Stomach (tissue), 9 donors: ENCODE results near the gene IGF1R. TPM values are rescaled to one million over a fixed set of nuclear protein-coding genes. Genes with fewer than 3 reads are reported as not detected.
A peak's percentile ranks its signal among the peaks of the same experiment; 100 is the strongest.

ENCODE experiments used
- DNase-seq, 2 donors: peaks; one replicate each; pipeline versions ENCODE4 v3.0.0 to v3.0.0-alpha.2; 2013 to 2019
- H3K27ac ChIP-seq, 5 donors: fragments of 200-600 bp in 4 of 5; sonication (generic) in 4 of 5; one replicate each; pipeline ENCODE4 v1.5.1; 2013 to 2019; ENCODE audit warnings: mild to moderate bottlenecking in 1 of 5, moderate library complexity in 1 of 5
- H3K27me3 ChIP-seq, 3 donors: fragments of 200-600 bp; sonication (generic); one replicate each; pipeline ENCODE4 v1.5.1; 2017 to 2019; ENCODE audit warnings: mixed run types in 1 of 3
- H3K36me3 ChIP-seq, 4 donors: fragments of 200-600 bp; sonication (generic); 1 replicate in 3 of 4; 2 replicates in 1 of 4; pipeline ENCODE4 v1.5.1; 2016 to 2019
- H3K4me1 ChIP-seq, 4 donors: fragments of 200-600 bp; sonication (generic); one replicate each; pipeline ENCODE4 v1.5.1; 2016 to 2019
- H3K4me3 ChIP-seq, 4 donors: fragments of 200-600 bp; sonication (generic) in 3 of 4; one replicate each; pipeline ENCODE4 v1.5.1; 2016 to 2019; ENCODE audit warnings: mild to moderate bottlenecking in 1 of 4
- H3K9me3 ChIP-seq, 4 donors: fragments of 200-600 bp; sonication (generic); one replicate each; pipeline ENCODE4 v1.5.1; 2016 to 2019
- EP300 ChIP-seq: sonication (generic); formaldehyde crosslinking; IDR thresholded peaks from one replicate; pipeline ENCODE4 v1.6.1; 2017; ENCODE audit warnings: antibody characterized with exemption
- POLR2A ChIP-seq, 4 donors: fragments of 450-650 bp; IDR thresholded peaks; one replicate each; pipeline ENCODE4 v1.6.1; 2016; ENCODE audit warnings: antibody characterized with exemption in 4 of 4, control low read depth in 2 of 4, mild to moderate bottlenecking in 1 of 4, moderate library complexity in 1 of 4
- POLR2AphosphoS5 ChIP-seq, 3 donors: sonication (generic); formaldehyde crosslinking; IDR thresholded peaks; one replicate each; pipeline ENCODE4 v1.6.1; 2016; ENCODE audit warnings: antibody characterized with exemption in 3 of 3
- WGBS, 5 donors: extraction: QIAGEN DNeasy Blood & Tissue Kit in 3 of 5; methylation state at CpG; one replicate each; pipeline versions ENCODE4 v1.1.5 to v1.1.7; 2013 to 2018; 5-methylcytosine and 5-hydroxymethylcytosine counted together
- intact Hi-C: fragments of 100-400 bp; cut with DNase I; formaldehyde crosslinking; loops from one replicate; pipeline ENCODE4 v1.15.1; 2023; ENCODE audit warnings: low total_unique reads
- polyA plus RNA-seq, 3 donors: library from polyadenylated mRNA; stranded (reverse); fragments of 200-250 nt; gene quantifications; one replicate each; pipeline ENCODE4 v1.2.3, GENCODE V29; 2013
- total RNA-seq, 5 donors: library from RNA; depleted of rRNA; stranded (reverse); fragments of >200 nt; gene quantifications; one replicate each; pipeline versions ENCODE4 v1.1.0 to v1.2.3, GENCODE V29; 2014 to 2016
- TF ChIP-seq, protein P1 (sequence below), 7 experiments: fragments of 450-650 bp in 4 of 7; fragments of 200-600 bp in 3 of 7; sonication (generic) in 3 of 7; IDR thresholded peaks; one replicate each; pipeline ENCODE4 v1.5.1; 2016 to 2019; ENCODE audit warnings: antibody characterized with exemption in 7 of 7, control low read depth in 2 of 7, mild to moderate bottlenecking in 1 of 7
- donor health status: healthy with polysubstance abuse.
- donor health status: Bipolar disorder and iron deficiency.
- donor health status: healthy.

The IGF1R gene
- total and polyA plus RNA-seq, 8 donors, result 2.3 to 131 (median 42.8) TPM

GRCh38 chr15:98853617-98854420 is 205.5 kb downstream of the IGF1R start:
- intact Hi-C loops, result no loop called here
- peak overlapping the region; percentile 59 to 92 (median 87) for H3K27ac ChIP-seq
- peak overlapping the region in 3 of 4 donors; percentile 55 to 64 (median 61) for H3K4me3 ChIP-seq
- no peaks in the 10 kb centered on the region for H3K27me3 ChIP-seq
- peaks cover 68 to 96% (median 85%) of the 10 kb centered on the region in 4 donors for H3K4me1 ChIP-seq
- no peaks in the 10 kb centered on the region for H3K9me3 ChIP-seq
- TF ChIP-seq EP300, result no peak
- WGBS, 5 donors, result 42 to 50% (median 47%) methylated on average over 17 to 18 of the region's 18 CpGs
- peak in 1 of 2 donors; percentile 39 for DNase-seq
- no peaks in the 10 kb centered on the region for H3K36me3 ChIP-seq

DNA sequence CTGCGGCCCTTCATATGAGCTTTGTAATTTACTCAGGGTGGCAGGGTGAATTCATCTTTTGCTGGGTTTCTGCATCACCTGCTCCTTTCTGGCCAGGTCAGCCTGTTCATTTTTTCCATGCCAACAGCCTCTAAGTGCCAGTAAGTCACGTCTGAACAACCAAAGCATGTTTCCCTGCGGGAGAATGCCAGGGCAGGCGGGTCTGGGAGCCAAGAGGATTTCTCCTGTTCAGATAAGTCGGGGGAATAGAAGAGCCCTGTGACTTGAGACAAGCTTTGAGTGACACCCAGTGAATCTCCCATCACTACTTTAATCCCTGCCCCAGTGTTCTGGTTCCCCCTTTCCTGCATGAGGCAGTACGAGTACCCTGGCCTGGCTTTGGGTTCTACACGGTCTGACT is 206.2 kb downstream of the IGF1R start:
- intact Hi-C loops, result no loop called here

GRCh38 chr15:98855067-98855814 is 206.9 kb downstream of the IGF1R start:
- TF ChIP-seq POLR2AphosphoS5 (IDR thresholded peaks at IDR 0.05), result no peak
- TF ChIP-seq POLR2A (IDR thresholded peaks at IDR 0.05), result no peak
- TF ChIP-seq, protein P1, sequence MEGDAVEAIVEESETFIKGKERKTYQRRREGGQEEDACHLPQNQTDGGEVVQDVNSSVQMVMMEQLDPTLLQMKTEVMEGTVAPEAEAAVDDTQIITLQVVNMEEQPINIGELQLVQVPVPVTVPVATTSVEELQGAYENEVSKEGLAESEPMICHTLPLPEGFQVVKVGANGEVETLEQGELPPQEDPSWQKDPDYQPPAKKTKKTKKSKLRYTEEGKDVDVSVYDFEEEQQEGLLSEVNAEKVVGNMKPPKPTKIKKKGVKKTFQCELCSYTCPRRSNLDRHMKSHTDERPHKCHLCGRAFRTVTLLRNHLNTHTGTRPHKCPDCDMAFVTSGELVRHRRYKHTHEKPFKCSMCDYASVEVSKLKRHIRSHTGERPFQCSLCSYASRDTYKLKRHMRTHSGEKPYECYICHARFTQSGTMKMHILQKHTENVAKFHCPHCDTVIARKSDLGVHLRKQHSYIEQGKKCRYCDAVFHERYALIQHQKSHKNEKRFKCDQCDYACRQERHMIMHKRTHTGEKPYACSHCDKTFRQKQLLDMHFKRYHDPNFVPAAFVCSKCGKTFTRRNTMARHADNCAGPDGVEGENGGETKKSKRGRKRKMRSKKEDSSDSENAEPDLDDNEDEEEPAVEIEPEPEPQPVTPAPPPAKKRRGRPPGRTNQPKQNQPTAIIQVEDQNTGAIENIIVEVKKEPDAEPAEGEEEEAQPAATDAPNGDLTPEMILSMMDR (IDR thresholded peaks at IDR 0.05), result no peak
- no peak for TF ChIP-seq EP300
- Histone ChIP-seq H3K4me1 (peaks cover 69 to 97% (median 89%) of the 10 kb centered on the region in 4 donors), H3K27me3 (no peaks in the 10 kb centered on the region), H3K4me3 (no peak overlapping the region), H3K27ac (peak overlapping the region; percentile 19 to 92 (median 87)), H3K9me3 (no peaks in the 10 kb centered on the region), H3K36me3 (no peaks in the 10 kb centered on the region)
- intact Hi-C loops, result no loop called here
- DNase-seq, result peak in 1 of 2 donors; percentile 19
- 56 to 67% (median 62%) methylated on average over 10 of the region's 10 CpGs for WGBS, 5 donors

More for the DNA sequence above, 206.2 kb downstream of the IGF1R start:
- Histone ChIP-seq H3K36me3 (no peaks in the 10 kb centered on the region), H3K27ac (peak overlapping the region; percentile 10 to 92 (median 87)), H3K27me3 (no peaks in the 10 kb centered on the region), H3K9me3 (no peaks in the 10 kb centered on the region), H3K4me1 (peaks cover 69 to 97% (median 88%) of the 10 kb centered on the region in 4 donors), H3K4me3 (no peak overlapping the region)
- 35 to 67% (median 46%) methylated on average over 7 of the region's 7 CpGs for WGBS, 5 donors
- DNase-seq, result peak; percentile 14 to 57
- no peak for TF ChIP-seq POLR2A (IDR thresholded peaks at IDR 0.05)
- TF ChIP-seq EP300, result no peak
- TF ChIP-seq POLR2AphosphoS5 (IDR thresholded peaks at IDR 0.05), result no peak

GRCh38 chr15:98855815-98856531 is 207.6 kb downstream of the IGF1R start:
- Histone ChIP-seq H3K4me3 (no peak overlapping the region), H3K27ac (peak overlapping the region in 4 of 5 donors; percentile 19 to 92 (median 63)), H3K36me3 (no peaks in the 10 kb centered on the region), H3K4me1 (peaks cover 69 to 97% (median 86%) of the 10 kb centered on the region in 4 donors), H3K9me3 (no peaks in the 10 kb centered on the region), H3K27me3 (no peaks in the 10 kb centered on the region)
- intact Hi-C loops, result no loop called here
- DNase-seq, result peak in 1 of 2 donors; percentile 8
- TF ChIP-seq, protein P1 (IDR thresholded peaks at IDR 0.05), result no peak
- no peak for TF ChIP-seq EP300
- no peak for TF ChIP-seq POLR2AphosphoS5 (IDR thresholded peaks at IDR 0.05)
- TF ChIP-seq POLR2A (IDR thresholded peaks at IDR 0.05), result no peak
- WGBS, 5 donors, result 36 to 63% (median 56%) methylated on average over 10 of the region's 10 CpGs

DNA sequence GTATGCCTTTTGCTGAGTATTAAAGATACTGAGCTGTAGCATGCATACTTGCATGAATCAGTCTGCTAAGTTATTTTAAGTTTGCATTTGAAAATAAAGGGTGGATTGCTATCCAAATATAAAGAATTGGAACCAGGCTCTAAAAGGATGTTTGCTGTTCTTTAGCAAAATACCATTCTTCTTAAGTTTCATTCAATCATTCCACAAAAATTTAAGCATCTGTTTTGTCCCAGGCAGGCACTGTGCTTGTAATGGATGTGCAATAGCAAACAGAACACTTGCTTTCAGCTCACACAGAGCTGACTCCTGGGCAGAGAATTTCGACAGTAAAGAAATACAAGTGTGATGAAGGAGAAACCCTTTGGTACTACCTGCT is 208.2 kb downstream of the IGF1R start:
- intact Hi-C loops, result no loop called here
- H3K36me3 ChIP-seq, result no peaks in the 10 kb centered on the region
- peaks cover 66 to 97% (median 86%) of the 10 kb centered on the region in 4 donors for H3K4me1 ChIP-seq
- H3K4me3 ChIP-seq, result no peak overlapping the region
- WGBS, 5 donors, result 24 to 46% (median 32%) methylated on average over 1 of the region's 1 CpG
- no peak for DNase-seq
- no peaks in the 10 kb centered on the region for H3K9me3 ChIP-seq
- H3K27me3 ChIP-seq, result no peaks in the 10 kb centered on the region
- peak overlapping the region in 3 of 5 donors; percentile 21 to 92 (median 92) for H3K27ac ChIP-seq
- TF ChIP-seq POLR2AphosphoS5 (IDR thresholded peaks at IDR 0.05) (no peak), POLR2A (IDR thresholded peaks at IDR 0.05) (no peak), EP300 (no peak)
- TF ChIP-seq, protein P1 (IDR thresholded peaks at IDR 0.05), result no peak
